SK-N-MC (cell line): ENCODE measurements around the gene SLC28A3.

Experiments
- DNase-seq: peaks from one replicate; pipeline ENCODE4 v3.0.0-alpha.2; 2011; ENCODE audit warnings: low read depth, low spot score
- H3K27ac ChIP-seq: fragments of 200-600 bp; sonication (generic); 2 replicates; pipeline ENCODE4 v1.5.1; 2016; ENCODE audit warnings: mixed run types
- H3K36me3 ChIP-seq: fragments of 200-600 bp; sonication (generic); 2 replicates; pipeline ENCODE4 v1.6.1; 2017; ENCODE audit warnings: antibody characterized with exemption, low read length, mixed read lengths; ENCODE audit not compliant: insufficient read depth
- H3K4me3 ChIP-seq: fragments of 200-600 bp; sonication (generic); 2 replicates; pipeline ENCODE4 v1.5.1; 2016
- H3K9ac ChIP-seq: fragments of 200-600 bp; sonication (generic); 2 replicates; pipeline ENCODE4 v1.8.0; 2017; ENCODE audit warnings: mixed run types, mixed read lengths; ENCODE audit not compliant: insufficient read length
- H3K9me3 ChIP-seq: fragments of 200-600 bp; sonication (generic); 2 replicates; pipeline ENCODE4 v1.6.1; 2017; ENCODE audit warnings: low read depth, mild to moderate bottlenecking, antibody characterized with exemption, low read length, moderate library complexity, mixed read lengths
- EZH2 ChIP-seq: fragments of 200-600 bp; sonication (generic); IDR thresholded peaks from one replicate; pipeline ENCODE4 v1.6.1; 2017; ENCODE audit warnings: antibody characterized with exemption
- FOXP2 ChIP-seq: optimal IDR thresholded peaks from 2 replicates; pipeline ENCODE3; 2011; ENCODE audit warnings: mild to moderate bottlenecking, moderate library complexity; ENCODE audit not compliant: insufficient read depth; ENCODE audit errors: extremely low read length, control extremely low read depth
- POLR2AphosphoS5 ChIP-seq: IDR thresholded peaks from 2 replicates; pipeline ENCODE4 v1.6.1; 2012; ENCODE audit warnings: mild to moderate bottlenecking, low read depth, low read length, borderline replicate concordance

Gene SLC28A3

DNA sequence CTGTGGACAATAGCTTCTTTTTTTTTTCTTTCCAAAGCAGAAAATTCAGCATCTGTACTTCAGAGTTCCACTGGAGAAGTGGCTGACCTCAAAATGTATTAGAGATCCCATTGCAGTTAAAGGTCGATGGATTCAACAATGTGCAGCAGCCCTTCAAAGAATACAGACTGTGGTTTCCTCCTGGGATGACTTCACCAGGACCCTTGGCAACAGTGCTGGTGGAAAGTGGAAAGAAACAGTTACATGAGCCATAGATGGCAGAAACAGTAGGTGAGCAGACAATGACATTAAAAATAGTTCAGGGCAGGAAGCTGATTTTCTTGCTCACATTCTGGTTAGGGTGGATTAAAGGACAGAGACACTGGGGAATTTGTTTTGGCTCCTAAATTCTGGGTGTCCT, 62.4 kb downstream of the SLC28A3 start:
- no peak for TF ChIP-seq POLR2AphosphoS5
- no peak for TF ChIP-seq EZH2
- no peak for TF ChIP-seq FOXP2
- Histone ChIP-seq H3K9me3 (no peaks in the 10 kb centered on the region), H3K36me3 (no peaks in the 10 kb centered on the region), H3K9ac (no peak overlapping the region), H3K27ac (no peak overlapping the region), H3K4me3 (no peak overlapping the region)
- no peak for DNase-seq

DNA sequence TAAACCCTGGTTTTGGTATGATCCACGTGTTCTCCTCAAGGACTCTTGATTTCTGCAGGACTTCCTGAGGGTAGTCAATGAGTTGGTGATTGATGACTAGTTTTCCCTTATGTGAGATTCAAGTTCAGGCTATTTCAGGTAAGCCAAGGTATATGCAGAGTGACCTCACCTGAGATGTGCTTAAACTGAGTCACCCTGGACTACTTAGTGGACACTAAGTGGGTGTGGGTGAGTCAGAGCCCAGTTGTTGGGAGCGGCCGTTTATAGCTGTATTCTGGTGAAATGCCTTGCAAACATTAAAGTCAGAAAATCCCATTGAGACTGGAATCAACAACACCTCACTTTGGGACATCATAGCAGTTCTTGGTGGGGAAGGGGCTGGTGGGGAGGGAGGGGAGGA, 62.9 kb downstream of the SLC28A3 start:
- TF ChIP-seq FOXP2 (no peak), EZH2 (no peak), POLR2AphosphoS5 (no peak)
- no peak overlapping the region for H3K27ac ChIP-seq
- H3K36me3 ChIP-seq, result no peaks in the 10 kb centered on the region
- no peak for DNase-seq
- no peak overlapping the region for H3K9ac ChIP-seq
- H3K9me3 ChIP-seq, result no peaks in the 10 kb centered on the region
- no peak overlapping the region for H3K4me3 ChIP-seq

DNA sequence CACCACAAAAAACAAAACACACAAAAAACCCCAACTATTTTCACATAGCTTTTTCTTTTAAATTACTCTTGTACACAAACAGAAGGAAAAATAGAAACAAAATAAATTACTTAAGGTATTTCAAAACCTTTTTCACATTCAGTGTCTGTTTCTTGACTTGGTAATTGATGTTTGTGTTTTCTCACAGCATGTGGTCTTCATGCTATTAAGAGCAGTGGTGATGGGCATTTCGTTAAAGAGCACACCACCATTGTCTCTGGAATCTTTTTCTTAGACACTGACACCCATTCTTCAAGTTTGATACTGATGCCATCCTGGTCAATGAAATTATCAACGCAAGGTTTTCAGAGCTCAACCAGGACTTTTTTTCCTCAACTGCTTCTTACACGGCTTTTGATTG, 63.8 kb downstream of the SLC28A3 start:
- no peak for DNase-seq
- TF ChIP-seq POLR2AphosphoS5 (no peak), FOXP2 (no peak), EZH2 (no peak)
- H3K36me3 ChIP-seq, result no peaks in the 10 kb centered on the region
- no peaks in the 10 kb centered on the region for H3K9me3 ChIP-seq
- H3K9ac ChIP-seq, result no peak overlapping the region
- no peak overlapping the region for H3K4me3 ChIP-seq
- no peak overlapping the region for H3K27ac ChIP-seq

DNA sequence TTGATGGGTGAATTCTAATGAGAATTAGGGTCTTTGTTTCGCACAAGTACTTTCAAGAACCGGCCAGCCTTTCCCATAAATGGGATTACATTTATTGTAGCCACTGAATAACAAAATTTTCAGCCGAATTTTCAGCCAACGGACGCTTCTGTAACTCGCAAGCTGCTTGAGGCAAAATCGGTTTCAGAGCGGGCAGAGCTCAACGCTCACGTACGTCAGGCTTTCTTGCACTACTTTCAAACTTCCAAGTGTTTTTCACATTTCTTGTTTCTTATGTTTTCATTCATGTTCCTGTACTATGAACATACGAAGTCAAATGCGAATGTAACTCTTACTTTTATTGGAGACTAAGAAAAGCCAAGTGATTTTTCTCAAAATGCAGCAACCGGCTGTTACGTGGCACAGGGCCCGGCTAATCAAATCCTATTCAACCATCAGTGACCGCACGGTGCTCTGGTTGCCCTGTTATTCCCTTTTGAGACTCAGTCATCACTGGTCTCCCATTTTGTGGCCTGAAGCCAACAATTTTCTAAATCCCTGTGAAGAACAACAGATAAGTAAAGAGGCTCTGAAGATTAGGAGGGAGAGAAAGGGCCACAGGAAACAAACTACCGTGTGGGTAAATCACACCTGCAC, 68.5 kb downstream of the SLC28A3 start:
- TF ChIP-seq EZH2, result no peak
- TF ChIP-seq FOXP2, result no peak
- no peak for TF ChIP-seq POLR2AphosphoS5
- Histone ChIP-seq H3K9ac (no peak overlapping the region), H3K4me3 (no peak overlapping the region), H3K9me3 (no peaks in the 10 kb centered on the region), H3K36me3 (no peaks in the 10 kb centered on the region), H3K27ac (no peak overlapping the region)
- DNase-seq, result no peak

DNA sequence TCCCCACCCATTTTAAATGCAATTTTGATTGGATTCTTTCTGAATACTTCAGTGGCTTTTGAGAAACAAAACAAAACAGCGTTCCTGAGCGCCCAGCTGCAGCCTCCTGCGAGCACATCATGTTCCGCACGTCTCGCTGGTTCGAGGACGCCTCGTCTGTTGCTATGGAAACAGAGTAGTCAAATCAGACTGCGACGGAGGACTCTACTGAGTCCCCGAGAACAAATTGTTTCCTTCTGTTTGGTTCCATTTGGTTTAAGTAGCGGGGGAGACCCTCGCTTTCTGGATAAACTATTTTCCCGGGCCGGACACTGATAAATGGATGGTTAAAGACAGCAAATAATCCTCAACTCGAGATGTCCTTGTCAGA, 69.0 kb downstream of the SLC28A3 start:
- H3K36me3 ChIP-seq, result no peaks in the 10 kb centered on the region
- no peaks in the 10 kb centered on the region for H3K9me3 ChIP-seq
- H3K27ac ChIP-seq, result no peak overlapping the region
- no peak overlapping the region for H3K9ac ChIP-seq
- TF ChIP-seq EZH2 (no peak), POLR2AphosphoS5 (no peak), FOXP2 (no peak)
- 0 out of 2 replicates have a peak overlapping the region, but pooled peaks have one; percentile 20 for H3K4me3 ChIP-seq
- DNase-seq, result peak; percentile 22

DNA sequence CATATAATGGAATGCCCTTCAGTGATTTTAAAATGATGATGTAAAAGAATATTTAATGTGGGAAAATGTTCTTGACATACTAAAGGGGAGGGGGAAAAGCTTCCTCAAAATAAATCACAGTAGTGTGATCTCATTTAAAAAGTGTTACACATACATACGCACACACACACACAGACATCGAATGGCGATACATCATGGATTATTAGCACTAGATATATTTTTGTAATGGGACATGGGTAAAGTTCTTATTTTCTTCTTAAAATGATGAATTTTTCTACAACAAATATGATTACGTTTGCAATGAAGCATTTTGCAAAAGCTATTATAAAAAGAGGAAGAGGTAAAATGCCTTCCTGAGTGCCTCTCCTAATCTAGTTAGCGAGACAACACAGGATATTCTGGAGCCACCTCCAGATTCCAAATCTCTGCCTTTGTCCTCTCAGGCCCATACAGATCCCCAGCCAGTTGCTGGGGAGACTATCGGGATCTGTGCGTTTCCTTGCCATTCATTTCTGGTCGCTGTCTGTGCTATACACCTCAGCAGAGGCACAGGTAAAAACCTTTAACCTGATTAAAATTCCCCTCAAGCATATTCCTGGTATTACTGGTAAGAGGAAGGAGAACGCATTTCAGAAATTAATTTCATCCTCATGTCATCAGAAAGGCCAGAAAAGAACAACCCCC, 69.6 kb downstream of the SLC28A3 start:
- DNase-seq, result no peak
- Histone ChIP-seq H3K4me3 (no peak overlapping the region), H3K36me3 (no peaks in the 10 kb centered on the region), H3K9ac (no peak overlapping the region), H3K9me3 (no peaks in the 10 kb centered on the region), H3K27ac (no peak overlapping the region)
- TF ChIP-seq FOXP2, result no peak
- no peak for TF ChIP-seq EZH2
- TF ChIP-seq POLR2AphosphoS5, result no peak

DNA sequence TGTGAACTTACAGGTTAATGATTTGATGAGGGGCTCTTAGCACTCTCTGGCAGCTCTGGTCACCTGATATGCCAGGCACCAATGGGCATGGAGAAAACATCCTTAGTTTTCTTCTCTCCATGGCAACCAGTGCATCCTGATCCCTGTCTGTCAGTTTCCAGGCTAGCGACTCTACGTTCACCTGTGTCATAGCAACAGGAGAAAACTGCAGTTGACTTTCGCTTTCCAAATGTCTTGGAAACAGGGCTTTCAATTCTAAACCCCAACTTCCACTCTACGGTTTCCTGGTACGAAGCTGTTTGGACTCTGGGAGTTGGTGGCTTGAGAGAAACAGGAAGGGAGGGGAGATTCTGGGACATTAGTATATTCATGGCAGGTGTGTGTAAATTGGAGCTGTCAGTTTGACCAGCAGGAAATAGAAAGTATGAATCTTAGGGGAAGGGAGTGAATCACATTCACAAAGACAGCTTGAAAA, 74.4 kb downstream of the SLC28A3 start:
- DNase-seq, result no peak

DNA sequence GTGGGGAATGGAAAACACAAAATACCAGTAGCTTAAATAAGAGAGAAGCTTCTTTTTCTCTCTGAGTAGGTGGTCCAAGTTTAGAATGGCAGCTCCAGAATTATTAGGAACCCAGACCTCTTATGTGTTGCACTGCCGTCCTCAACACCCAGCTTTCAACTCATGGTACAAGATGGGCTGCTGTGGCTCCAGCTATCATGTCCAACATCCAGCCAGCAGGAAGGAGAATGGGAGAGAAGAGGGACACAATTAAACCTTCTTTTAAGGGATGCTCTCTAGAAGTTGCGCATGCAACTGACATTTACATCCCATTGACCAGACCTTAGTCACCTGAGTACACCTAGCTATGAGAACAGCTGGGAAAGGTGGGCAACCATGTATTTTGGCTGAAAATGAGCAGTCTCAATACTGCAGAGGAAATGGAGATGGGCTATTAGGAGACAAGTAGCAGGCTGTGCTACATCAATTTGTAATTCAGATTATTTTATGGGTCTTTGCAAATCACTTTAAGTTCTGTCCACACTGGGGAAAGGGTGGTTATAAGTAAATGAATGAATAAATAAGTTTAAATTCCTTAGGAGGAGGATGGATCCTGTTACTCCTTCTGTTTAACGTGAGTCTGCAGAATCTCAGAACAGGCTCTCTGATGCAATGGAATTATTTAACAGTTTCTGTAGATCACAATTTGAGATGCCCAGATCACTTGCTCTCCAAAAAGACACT, 76.1 kb downstream of the SLC28A3 start:
- TF ChIP-seq FOXP2, result no peak
- no peak for TF ChIP-seq POLR2AphosphoS5
- no peak for TF ChIP-seq EZH2
- Histone ChIP-seq H3K4me3 (no peak overlapping the region), H3K9me3 (no peaks in the 10 kb centered on the region), H3K9ac (no peak overlapping the region), H3K36me3 (no peaks in the 10 kb centered on the region), H3K27ac (no peak overlapping the region)
- DNase-seq, result no peak

More for the DNA sequence above, 74.4 kb downstream of the SLC28A3 start:
- H3K27ac ChIP-seq, result no peak overlapping the region
- H3K4me3 ChIP-seq, result no peak overlapping the region
- no peak for TF ChIP-seq EZH2
- no peaks in the 10 kb centered on the region for H3K9me3 ChIP-seq
- no peak overlapping the region for H3K9ac ChIP-seq
- H3K36me3 ChIP-seq, result no peaks in the 10 kb centered on the region
